Kidney tubule cell (primary cell): ENCODE measurements around the gene MS4A18.

Experiments used
- DNase-seq: peaks from one replicate; pipeline ENCODE4 v3.0.0-alpha.2; 2018; ENCODE audit warnings: low spot score

Gene MS4A18

GRCh38 chr11:60767388-60767811 lies 42.9 kb downstream of the MS4A18 start:
- DNase-seq, result peak; percentile 4

- DNase-seq, result no peak
Measured at GRCh38 chr11:60768202-60768601, 43.7 kb downstream of the MS4A18 start.

- DNase-seq, result no peak
Measured at GRCh38 chr11:60769273-60769672, 44.8 kb downstream of the MS4A18 start.

GRCh38 chr11:60769811-60770210 lies 45.3 kb downstream of the MS4A18 start:
- DNase-seq, result no peak

GRCh38 chr11:60771146-60771545 lies 46.6 kb downstream of the MS4A18 start:
- no peak for DNase-seq

- peak; percentile 9 for DNase-seq
Measured at GRCh38 chr11:60771879-60772525, 47.5 kb downstream of the MS4A18 start.

GRCh38 chr11:60772666-60773065 lies 48.1 kb downstream of the MS4A18 start:
- no peak for DNase-seq

GRCh38 chr11:60774726-60775125 lies 50.2 kb downstream of the MS4A18 start:
- DNase-seq, result no peak

GRCh38 chr11:60775420-60775961 lies 51.0 kb downstream of the MS4A18 start:
- peak; percentile 88 for DNase-seq

GRCh38 chr11:60776167-60776566 lies 51.6 kb downstream of the MS4A18 start:
- no peak for DNase-seq

GRCh38 chr11:60777106-60777505 lies 52.6 kb downstream of the MS4A18 start:
- DNase-seq, result no peak

GRCh38 chr11:60777572-60777971 lies 53.1 kb downstream of the MS4A18 start:
- DNase-seq, result peak; percentile 70

- DNase-seq, result no peak
Measured at GRCh38 chr11:60780065-60780464, 55.5 kb downstream of the MS4A18 start.

GRCh38 chr11:60780774-60781173 lies 56.3 kb downstream of the MS4A18 start:
- no peak for DNase-seq

- DNase-seq, result no peak
Measured at GRCh38 chr11:60781286-60781980, 56.9 kb downstream of the MS4A18 start.

GRCh38 chr11:60781981-60782316 lies 57.4 kb downstream of the MS4A18 start:
- DNase-seq, result no peak

- no peak for DNase-seq
Measured at GRCh38 chr11:60782393-60783140, 58.0 kb downstream of the MS4A18 start.

- DNase-seq, result no peak
Measured at GRCh38 chr11:60783141-60783484, 58.6 kb downstream of the MS4A18 start.

- no peak for DNase-seq
Measured at GRCh38 chr11:60783911-60784310, 59.4 kb downstream of the MS4A18 start.

GRCh38 chr11:60785136-60785535 lies 60.6 kb downstream of the MS4A18 start, which contains the start of gene MS4A10:
TSS of gene MS4A10 (plus strand) at chr11:60785333. CDS start at chr11:60790336, 5,003 bp downstream.
- DNase-seq, result no peak

GRCh38 chr11:60785806-60786361 lies 61.4 kb downstream of the MS4A18 start:
- DNase-seq, result peak; percentile 68

GRCh38 chr11:60786811-60787567 lies 62.5 kb downstream of the MS4A18 start:
- peak; percentile 82 for DNase-seq
